ENCODE results near the gene RIN3. TPM values are rescaled to one million over a fixed set of nuclear protein-coding genes. Genes with fewer than 3 reads are reported as not detected.

The RIN3 gene
- polyA plus RNA-seq, 3 donors: 42.8 to 144 (median 54.6) TPM

GRCh38 chr14:92524602-92525185 is 11.1 kb downstream of the RIN3 start:
- Histone ChIP-seq H3K4me2 (replicated peaks; ENCODE audit: extremely low read depth, low read length, poor library complexity, severe bottlenecking) (peak overlapping the region; percentile 33), H3K36me3 (replicated peaks in 1 of 2; ENCODE audit: control insufficient read depth in 1 of 2, insufficient read depth in 2 of 2, low read length in 2 of 2) (peaks cover 4 to 31% of the 10 kb centered on the region in 2 donors), H3K27ac (ENCODE audit: low read depth in 1 of 2, low read length in 2 of 2) (peak overlapping the region in 1 of 2 donors; percentile 55), H3K9ac (ENCODE audit: insufficient read depth, low read length, poor library complexity, severe bottlenecking) (no peak overlapping the region), H4K20me1 (ENCODE audit: insufficient read depth, low read length) (peaks cover 100% of the 10 kb centered on the region), H3K4me3 (replicated peaks in 1 of 3; ENCODE audit: low read depth in 2 of 3, low read length in 3 of 3) (no peak overlapping the region), H3K9me3 (replicated peaks in 1 of 2; ENCODE audit: control insufficient read depth in 1 of 2, insufficient read depth in 1 of 2, low read length in 2 of 2) (peaks cover 0 to 5% of the 10 kb centered on the region in 2 donors), H2AFZ (ENCODE audit: insufficient read depth, low read depth, low read length, poor library complexity, severe bottlenecking) (no peak overlapping the region), H3K79me2 (ENCODE audit: insufficient read depth, low read length) (peaks cover 98% of the 10 kb centered on the region), H3K4me1 (ENCODE audit: control insufficient read depth in 1 of 2, insufficient read depth in 2 of 2, low read length in 2 of 2) (peaks cover 25 to 54% of the 10 kb centered on the region in 2 donors), H3K27me3 (ENCODE audit: control insufficient read depth in 2 of 2, insufficient read depth in 2 of 2, low read length in 2 of 2) (no peaks in the 10 kb centered on the region)
- peaks cover 59% of the 10 kb centered on the region for H3K4me1 Mint-ChIP-seq
- WGBS (ENCODE audit: insufficient coverage): 13% methylated on average over 6 of the region's 10 CpGs
- intact Hi-C loops (cut with micrococcal nuclease): no loop called here
- no peak for DNase-seq
- peaks cover 62% of the 10 kb centered on the region in 2 donors for H3K36me3 Mint-ChIP-seq
- peak overlapping the region in 1 of 2 donors; percentile 12 for H3K4me3 Mint-ChIP-seq
- no peak for TF ChIP-seq CTCF (IDR thresholded peaks at IDR 0.05)
- peaks cover 4 to 10% (median 9%) of the 10 kb centered on the region in 3 donors for H3K27me3 Mint-ChIP-seq (ENCODE audit: low read depth in 3 of 3)
- H3K9me3 Mint-ChIP-seq: peaks cover 3 to 12% (median 7%) of the 10 kb centered on the region in 7 donors
- peak overlapping the region in 3 of 7 donors; percentile 25 to 76 (median 75) for H3K27ac Mint-ChIP-seq

- 78% methylated on average over 6 of the region's 12 CpGs for WGBS (ENCODE audit: insufficient coverage)
- H3K4me1 Mint-ChIP-seq: peaks cover 58% of the 10 kb centered on the region
- no peak overlapping the region for H2AFZ ChIP-seq (ENCODE audit: insufficient read depth, low read depth, low read length, poor library complexity, severe bottlenecking)
- H3K36me3 ChIP-seq (replicated peaks in 1 of 2; ENCODE audit: control insufficient read depth in 1 of 2, insufficient read depth in 2 of 2, low read length in 2 of 2): peaks cover 4 to 29% of the 10 kb centered on the region in 2 donors
- no peak overlapping the region for H3K4me3 ChIP-seq (replicated peaks in 1 of 3; ENCODE audit: low read depth in 2 of 3, low read length in 3 of 3)
- H3K27me3 ChIP-seq (ENCODE audit: control insufficient read depth in 2 of 2, insufficient read depth in 2 of 2, low read length in 2 of 2): no peaks in the 10 kb centered on the region
- peak overlapping the region in 1 of 7 donors; percentile 75 for H3K27ac Mint-ChIP-seq
- H3K9me3 Mint-ChIP-seq: peaks cover 5 to 12% (median 7%) of the 10 kb centered on the region in 7 donors
- intact Hi-C loops (cut with micrococcal nuclease): no loop called here
- peaks cover 60 to 69% of the 10 kb centered on the region in 2 donors for H3K36me3 Mint-ChIP-seq
- DNase-seq: no peak
- peaks cover 17 to 54% of the 10 kb centered on the region in 2 donors for H3K4me1 ChIP-seq (ENCODE audit: control insufficient read depth in 1 of 2, insufficient read depth in 2 of 2, low read length in 2 of 2)
- peak overlapping the region in 1 of 2 donors; percentile 12 for H3K4me3 Mint-ChIP-seq
- H3K27ac ChIP-seq (ENCODE audit: low read depth in 1 of 2, low read length in 2 of 2): peak overlapping the region in 1 of 2 donors; percentile 37
- H4K20me1 ChIP-seq (ENCODE audit: insufficient read depth, low read length): peaks cover 100% of the 10 kb centered on the region
- peaks cover 98% of the 10 kb centered on the region for H3K79me2 ChIP-seq (ENCODE audit: insufficient read depth, low read length)
- H3K9me3 ChIP-seq (replicated peaks in 1 of 2; ENCODE audit: control insufficient read depth in 1 of 2, insufficient read depth in 1 of 2, low read length in 2 of 2): peaks cover 0 to 5% of the 10 kb centered on the region in 2 donors
- H3K27me3 Mint-ChIP-seq (ENCODE audit: low read depth in 3 of 3): peaks cover 4 to 10% (median 9%) of the 10 kb centered on the region in 3 donors
- H3K9ac ChIP-seq (ENCODE audit: insufficient read depth, low read length, poor library complexity, severe bottlenecking): no peak overlapping the region
- peak overlapping the region; percentile 33 for H3K4me2 ChIP-seq (replicated peaks; ENCODE audit: extremely low read depth, low read length, poor library complexity, severe bottlenecking)
- no peak for TF ChIP-seq CTCF (IDR thresholded peaks at IDR 0.05)
Observed at GRCh38 chr14:92525322-92526095, 11.9 kb downstream of the RIN3 start.
